Fibroblast of gingiva (primary cell): ENCODE data around the gene KPNA4.
"Not testable (repeated sequence)": the region's sequence is repeated elsewhere in the genome, so short reads cannot be mapped to it uniquely, and the experiment has no call there.

Source experiments
- DNase-seq: peaks from one replicate; pipeline ENCODE4 v3.0.0-alpha.2; 2011; ENCODE audit warnings: low read depth

The KPNA4 gene

GRCh38 chr3:160565442-160566403 is at the start of gene KPNA4:
KPNA4 (minus strand) TSS chr3:160565571; CDS start chr3:160565282, 289 bp downstream.
- peak; percentile 97 for DNase-seq

DNA sequence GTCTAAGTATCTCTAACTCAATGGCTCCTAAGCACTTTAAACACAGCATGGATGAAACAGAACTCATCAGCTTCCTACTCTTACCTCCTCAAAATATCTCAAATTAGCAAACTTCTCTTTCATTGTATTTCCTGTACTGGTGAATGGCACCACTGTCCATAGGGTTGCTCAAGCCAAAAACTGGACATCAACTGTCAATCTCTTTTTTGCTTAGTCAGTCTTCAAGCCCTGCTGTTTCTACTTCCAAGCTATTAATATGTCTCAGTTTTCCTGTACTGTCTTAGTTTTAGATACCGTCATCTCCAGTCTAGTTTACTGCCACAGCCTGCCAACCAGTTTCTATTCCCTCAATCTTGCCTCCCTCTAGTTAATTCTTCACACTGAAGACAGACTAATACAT is 48.3 kb upstream of the KPNA4 start:
- DNase-seq, result no peak

GRCh38 chr3:160612386-160613075 is 47.2 kb upstream of the KPNA4 start:
- peak; percentile 10 for DNase-seq

DNA sequence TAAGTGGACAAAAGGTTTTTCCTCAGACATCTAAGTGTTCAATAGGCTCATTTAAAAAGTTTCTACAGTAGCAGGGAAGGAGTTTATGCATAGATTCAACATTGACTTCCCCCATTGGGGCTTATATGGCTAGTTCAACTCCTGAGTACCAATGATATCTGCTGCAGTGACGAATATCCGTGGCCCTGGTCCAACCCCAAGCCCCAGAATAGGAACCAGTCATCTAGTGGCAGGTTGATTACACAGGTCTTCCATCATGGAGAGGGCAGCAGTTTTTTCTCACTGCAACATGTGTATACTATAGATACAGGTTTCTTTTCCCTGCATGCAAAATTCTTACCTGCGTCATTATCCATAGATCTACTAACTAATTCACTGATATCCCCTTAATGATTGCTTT is 45.8 kb upstream of the KPNA4 start:
- no peak for DNase-seq

GRCh38 chr3:160608870-160609269 is 43.5 kb upstream of the KPNA4 start:
- DNase-seq, result no peak

- DNase-seq, result no peak
These were observed 42.5 kb upstream of the KPNA4 start for GRCh38 chr3:160607826-160608225.

DNA sequence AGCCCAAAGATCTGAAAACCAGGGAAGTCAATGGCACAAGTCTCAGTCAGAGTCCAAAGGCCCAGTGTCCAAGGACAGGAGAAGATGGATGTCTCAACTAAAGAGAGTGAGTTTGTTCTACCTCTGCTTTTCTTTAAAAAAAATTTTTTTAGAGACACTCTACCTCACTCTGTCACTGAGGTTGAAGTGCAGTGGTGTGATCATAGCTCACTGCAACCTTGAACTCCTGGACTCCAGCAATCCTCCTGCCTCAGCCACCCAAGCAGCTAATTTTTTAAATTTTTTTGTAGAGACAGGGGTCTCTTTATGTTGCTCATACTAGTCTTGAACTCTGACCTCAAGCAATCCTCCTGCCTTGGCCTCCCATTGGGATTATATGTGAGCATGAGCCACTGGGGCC is 39.9 kb upstream of the KPNA4 start:
- no peak for DNase-seq

DNA sequence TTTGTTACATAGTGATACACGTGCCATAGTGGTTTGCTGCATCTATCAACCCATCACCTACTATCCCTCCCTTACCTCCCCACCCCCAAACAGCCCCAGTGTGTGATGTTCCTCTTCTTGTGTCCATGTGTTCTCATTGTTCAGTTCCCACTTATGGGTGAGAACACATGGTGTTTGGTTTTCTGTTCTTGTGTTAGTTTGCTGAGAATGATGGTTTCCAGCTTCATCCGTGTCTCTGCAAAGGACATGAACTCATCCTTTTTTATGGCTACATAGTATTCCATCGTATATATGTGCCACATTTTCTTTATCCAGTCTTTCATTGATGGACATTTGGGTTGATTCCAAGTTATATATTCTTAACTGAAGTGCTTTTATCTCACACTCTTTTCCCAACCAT is 38.5 kb upstream of the KPNA4 start:
- not testable (repeated sequence) for DNase-seq

DNA sequence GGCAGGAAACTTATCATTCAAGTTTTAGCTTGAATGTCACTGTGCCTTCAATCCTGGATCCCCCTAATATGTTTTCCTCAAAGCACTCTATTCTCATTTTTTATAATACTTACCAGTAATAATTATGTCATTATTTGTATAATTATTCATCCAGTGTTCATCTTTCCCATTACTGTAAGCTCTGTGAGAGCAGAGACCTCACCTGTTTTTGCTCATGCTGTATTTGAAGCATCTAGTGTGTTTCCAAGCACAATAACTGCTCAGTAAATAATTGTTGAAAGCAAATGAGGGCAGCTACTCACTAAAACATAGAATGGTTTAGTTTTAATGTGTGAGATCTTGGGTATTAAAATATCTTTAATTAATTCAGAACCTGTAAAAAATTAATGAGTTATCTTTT is 36.9 kb upstream of the KPNA4 start:
- no peak for DNase-seq

DNA sequence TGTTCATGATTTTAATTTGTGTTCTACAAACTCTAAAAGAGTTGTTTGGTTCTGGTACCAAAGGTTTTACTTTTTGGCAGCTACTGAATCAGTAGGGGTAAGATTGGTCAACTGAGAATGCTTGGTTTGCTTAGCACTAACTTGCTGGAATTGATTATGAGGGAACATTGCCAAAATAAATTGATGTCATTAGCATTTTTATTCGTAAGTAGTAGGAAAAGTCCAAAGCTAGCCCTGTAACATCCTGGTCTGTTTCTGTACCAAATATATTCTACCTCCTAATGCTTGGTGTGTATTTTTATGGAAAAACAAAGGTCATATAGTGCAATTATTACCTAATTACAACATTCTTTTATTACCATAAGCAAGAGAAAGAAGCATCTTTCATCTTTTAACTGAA is 35.9 kb upstream of the KPNA4 start:
- peak; percentile 70 for DNase-seq

DNA sequence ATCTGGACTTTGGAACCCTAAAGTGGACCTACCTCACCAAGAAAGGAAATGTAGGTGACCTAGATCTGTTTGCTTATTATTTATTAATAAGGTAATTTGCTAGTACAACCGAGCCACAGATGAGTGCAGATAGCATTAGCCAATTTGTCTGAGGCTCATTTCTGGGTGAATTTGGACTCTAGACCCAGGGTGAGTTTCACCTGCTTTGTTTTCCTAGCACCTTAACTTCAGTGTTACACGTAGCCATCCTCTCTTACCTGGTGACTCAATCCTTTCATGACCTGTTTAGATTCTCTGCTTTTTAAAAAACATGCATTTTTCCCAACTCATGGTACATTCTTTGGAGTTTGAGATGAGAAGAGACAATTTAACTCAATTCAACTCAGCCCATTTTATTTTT is 33.5 kb upstream of the KPNA4 start:
- DNase-seq, result no peak

- no peak for DNase-seq
These were observed 22.7 kb upstream of the KPNA4 start for GRCh38 chr3:160588023-160588422.

DNA sequence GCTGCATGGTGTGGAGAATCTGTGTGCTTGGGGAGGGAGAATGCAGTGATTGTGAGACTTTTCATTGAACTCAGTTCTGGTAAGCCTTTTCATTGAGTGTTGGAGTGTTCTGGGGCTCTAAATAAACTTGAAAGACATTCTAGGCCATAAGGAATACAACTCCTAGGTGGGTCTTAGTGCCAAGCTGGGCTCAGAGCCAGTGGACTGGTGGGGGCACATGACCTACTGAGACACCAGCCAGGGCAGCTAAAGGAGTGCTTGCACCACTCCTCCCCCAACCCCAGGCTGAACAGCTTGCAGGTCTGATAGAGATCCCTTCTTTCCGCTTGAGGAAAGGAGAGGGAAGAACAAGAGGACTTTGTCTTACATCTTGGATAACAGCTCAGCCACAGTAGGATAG is 21.7 kb upstream of the KPNA4 start:
- no peak for DNase-seq

DNA sequence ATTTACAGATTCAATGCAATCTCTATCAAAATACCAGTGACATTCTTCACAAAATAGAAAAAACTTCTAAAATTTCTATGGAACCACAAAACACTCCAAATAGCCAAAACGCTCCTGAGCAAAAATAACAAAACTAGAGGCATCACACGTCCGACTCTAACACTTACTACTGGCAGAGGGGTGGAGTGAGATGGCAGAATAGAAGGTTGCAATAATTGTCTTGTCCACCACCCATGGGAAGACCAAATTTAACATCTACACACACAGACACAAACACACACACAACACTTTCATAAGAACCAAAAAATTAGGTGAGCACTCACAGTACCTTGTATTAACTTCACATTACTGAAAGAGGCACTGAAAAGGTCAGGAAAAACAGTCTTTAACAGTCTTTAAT is 21.3 kb upstream of the KPNA4 start:
- no peak for DNase-seq

- DNase-seq, result no peak
These were observed 18.1 kb upstream of the KPNA4 start for GRCh38 chr3:160583451-160583850.

DNA sequence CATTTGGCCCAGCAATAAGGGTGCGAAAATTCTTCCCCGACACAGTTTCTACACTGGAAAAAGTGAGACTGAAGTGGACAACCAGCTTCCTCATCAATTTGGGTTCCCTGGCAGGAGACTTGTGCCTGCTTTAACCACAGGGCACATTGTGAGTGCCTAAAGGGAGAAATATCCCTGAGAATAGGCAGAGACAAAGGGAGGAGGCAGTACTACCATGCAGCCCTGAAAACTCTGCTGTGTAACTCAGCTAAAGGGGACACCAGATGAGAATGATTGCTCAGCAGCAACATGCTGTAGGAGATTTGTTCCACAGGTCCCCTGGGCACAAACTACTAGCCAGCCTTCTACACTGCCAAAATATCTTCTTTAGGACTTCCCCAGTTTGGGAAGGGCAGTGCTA is 15.6 kb upstream of the KPNA4 start:
- no peak for DNase-seq

DNA sequence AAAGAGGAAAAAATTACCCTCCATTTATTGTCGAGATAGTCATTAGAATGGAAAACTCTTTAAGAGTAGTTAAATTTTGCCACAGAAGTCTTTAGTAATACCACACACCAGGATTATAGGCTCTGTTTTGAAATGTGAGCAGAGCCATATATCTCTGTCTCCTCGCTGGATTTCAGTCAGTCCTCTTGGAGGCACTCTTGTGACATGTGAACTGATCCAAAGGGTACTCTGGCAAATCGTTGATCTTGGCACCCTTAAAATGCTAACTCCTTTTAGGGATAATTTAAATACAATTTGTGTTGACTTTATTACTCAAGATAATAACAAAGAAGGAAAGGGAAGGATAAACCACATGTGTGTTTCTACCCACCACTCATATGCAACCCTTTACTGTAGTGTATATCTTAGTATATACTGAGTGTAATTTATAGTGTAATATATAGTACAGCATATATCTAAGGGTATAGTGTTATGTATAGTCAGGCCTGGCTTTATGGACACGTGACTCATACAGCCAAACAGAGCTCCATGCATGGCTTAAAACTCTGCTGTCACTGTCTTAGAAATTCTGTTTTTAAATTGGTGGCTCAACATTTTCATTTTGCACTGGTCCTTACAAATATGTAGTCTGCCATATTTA is 12.3 kb upstream of the KPNA4 start:
- DNase-seq, result peak; percentile 74

- DNase-seq, result no peak
These were observed 11.7 kb upstream of the KPNA4 start for GRCh38 chr3:160577093-160577492.

DNA sequence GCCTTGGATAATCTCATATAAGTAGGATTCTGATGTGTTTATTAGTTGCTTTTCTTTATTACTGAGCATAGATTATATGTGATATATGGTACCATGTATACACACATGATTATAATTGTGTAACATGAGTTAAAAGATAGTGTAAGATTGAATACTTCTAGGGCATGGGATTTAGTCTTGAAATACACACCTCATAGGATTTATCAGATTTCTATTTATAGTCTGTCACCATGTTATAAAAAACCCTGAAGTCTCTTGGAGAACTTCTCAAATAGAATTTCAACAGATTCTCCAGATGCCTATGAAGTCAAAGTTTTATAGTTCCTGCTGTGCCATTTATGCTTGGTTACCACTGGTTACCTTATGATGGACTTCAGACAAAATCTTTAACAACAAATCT is 11.2 kb upstream of the KPNA4 start:
- DNase-seq, result no peak

DNA sequence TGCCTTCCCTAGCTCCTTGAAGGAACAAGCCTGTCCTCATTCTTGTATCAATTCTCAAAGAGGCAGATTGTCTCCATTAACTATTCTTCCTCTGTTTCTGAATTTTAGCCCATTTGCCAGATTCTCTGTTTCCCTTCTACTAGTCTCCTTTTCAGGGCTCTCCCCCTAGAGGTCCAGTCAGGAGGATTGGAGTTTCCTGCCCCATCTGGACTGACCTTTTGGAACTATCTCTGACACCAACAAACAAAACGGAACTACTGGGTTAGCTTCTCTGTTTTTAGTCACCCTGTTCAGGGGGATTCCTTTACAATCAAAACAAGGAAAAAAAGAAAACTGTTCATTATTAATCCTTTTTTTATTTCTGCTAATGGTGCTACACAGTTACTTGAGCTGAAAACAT is 10.2 kb upstream of the KPNA4 start:
- no peak for DNase-seq

- DNase-seq, result no peak
These were observed 9.3 kb upstream of the KPNA4 start for GRCh38 chr3:160574636-160575035.

DNA sequence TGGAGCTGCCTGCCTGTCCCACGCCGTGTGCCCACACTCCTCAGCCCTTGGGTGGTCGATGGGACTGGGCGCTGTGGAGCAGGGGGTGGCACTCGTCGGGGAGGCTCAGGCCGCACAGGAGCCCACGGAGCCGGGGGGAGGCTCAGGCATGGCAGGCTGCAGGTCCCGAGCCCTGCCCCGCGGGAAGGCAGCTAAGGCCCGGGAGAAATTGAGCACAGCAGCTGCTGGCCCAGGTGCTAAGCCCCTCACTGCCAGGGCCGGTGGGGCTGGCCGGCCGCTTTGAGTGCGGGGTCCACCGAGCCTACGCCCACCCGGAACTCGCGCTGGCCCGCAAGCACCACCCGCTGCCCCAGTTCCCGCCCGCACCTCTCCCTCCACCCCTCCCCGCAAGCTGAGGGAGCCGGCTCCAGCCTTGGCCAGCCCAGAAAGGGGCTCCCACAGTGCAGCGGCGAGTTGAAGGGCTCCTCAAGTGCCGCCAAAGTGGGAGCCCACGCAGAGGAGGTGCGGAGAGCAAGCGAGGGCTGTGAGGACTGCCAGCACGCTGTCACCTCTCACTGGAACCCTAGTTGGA is 8.7 kb upstream of the KPNA4 start:
- DNase-seq, result not testable (repeated sequence)
